Duodenal mucosa (tissue), 2 donors: ENCODE measurements around the gene ABCD3.
"Not testable (repeated sequence)": the region's sequence is repeated elsewhere in the genome, so short reads cannot be mapped to it uniquely, and the experiment has no call there.

Experiments used
- H3K27ac ChIP-seq: one replicate; pipeline ENCODE4 v1.7.0; 2013; ENCODE audit warnings: low read depth, low read length
- H3K27me3 ChIP-seq, 2 donors: one replicate each; pipeline ENCODE4 v1.7.0; 2013; ENCODE audit warnings: low read length in 2 of 2, control low read depth in 1 of 2; ENCODE audit not compliant: insufficient read depth in 2 of 2, control insufficient read depth in 1 of 2
- H3K36me3 ChIP-seq, 2 donors: one replicate each; pipeline ENCODE4 v1.7.0; 2013; ENCODE audit warnings: low read length in 2 of 2, control low read depth in 1 of 2; ENCODE audit not compliant: insufficient read depth in 2 of 2, control insufficient read depth in 1 of 2
- H3K4me1 ChIP-seq, 2 donors: one replicate each; pipeline ENCODE4 v1.7.0; 2013; ENCODE audit warnings: low read length in 2 of 2, control low read depth in 1 of 2; ENCODE audit not compliant: insufficient read depth in 2 of 2, control insufficient read depth in 1 of 2
- H3K4me3 ChIP-seq, 2 donors: one replicate each; pipeline ENCODE4 v1.7.0; 2013; ENCODE audit warnings: low read length in 2 of 2, low read depth in 1 of 2
- H3K9ac ChIP-seq, 2 donors: one replicate each; pipeline ENCODE4 v1.7.0; 2013; ENCODE audit warnings: low read length in 2 of 2, low read depth in 1 of 2
- H3K9me3 ChIP-seq, 2 donors: one replicate each; pipeline ENCODE4 v1.7.0; 2013; ENCODE audit warnings: low read length in 2 of 2, control low read depth in 1 of 2; ENCODE audit not compliant: control insufficient read depth in 1 of 2

ABCD3 gene

DNA sequence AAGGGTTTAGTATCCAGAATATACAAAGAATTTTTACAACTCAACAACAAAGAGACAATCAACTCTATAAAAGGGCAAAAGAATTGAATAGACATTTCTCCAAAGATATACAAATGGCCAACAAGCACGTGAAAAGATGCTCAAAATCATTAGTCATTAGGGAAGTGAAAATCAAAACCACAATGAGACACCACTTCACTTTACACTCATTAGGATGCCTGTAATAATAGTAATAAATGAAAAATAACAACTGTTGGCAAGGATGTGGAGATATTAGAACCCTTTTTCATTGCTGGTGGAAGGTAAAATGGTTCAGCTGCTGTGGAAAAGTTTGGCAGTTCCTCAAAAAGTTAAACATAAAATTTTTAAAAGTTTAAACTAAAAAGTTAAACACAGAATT is 7.0 kb upstream of the ABCD3 start:
- no peaks in the 10 kb centered on the region for H3K9me3 ChIP-seq
- H3K4me1 ChIP-seq = no peaks in the 10 kb centered on the region
- H3K9ac ChIP-seq = no peak overlapping the region
- H3K36me3 ChIP-seq = no peaks in the 10 kb centered on the region
- H3K4me3 ChIP-seq = no peak overlapping the region
- no peaks in the 10 kb centered on the region for H3K27me3 ChIP-seq
- no peak overlapping the region for H3K27ac ChIP-seq

DNA sequence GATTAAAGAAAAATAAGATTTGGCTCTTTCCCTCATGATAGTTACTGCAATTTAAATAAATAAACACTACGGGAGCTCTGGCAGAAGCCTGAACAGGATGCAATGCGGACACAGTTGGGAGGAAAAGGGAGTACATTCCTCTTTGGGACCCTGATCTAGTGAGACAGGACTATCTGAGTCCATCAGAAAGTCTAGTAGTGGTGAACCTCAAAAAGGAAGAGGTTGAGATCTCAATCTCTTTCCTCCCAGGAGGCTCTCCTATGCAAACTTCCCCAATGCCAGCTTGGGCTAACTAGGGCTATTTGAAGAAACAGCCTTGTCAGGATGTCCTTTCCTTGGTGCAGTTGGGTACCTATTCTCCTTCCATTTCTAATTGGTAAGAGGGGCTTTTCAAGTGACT is 4.9 kb upstream of the ABCD3 start:
- H3K36me3 ChIP-seq = no peaks in the 10 kb centered on the region
- H3K4me3 ChIP-seq = no peak overlapping the region
- H3K27ac ChIP-seq = no peak overlapping the region
- H3K9ac ChIP-seq = no peak overlapping the region
- H3K9me3 ChIP-seq = no peaks in the 10 kb centered on the region
- H3K27me3 ChIP-seq = no peaks in the 10 kb centered on the region
- H3K4me1 ChIP-seq = peaks cover 8 to 11% of the 10 kb centered on the region in 2 donors

DNA sequence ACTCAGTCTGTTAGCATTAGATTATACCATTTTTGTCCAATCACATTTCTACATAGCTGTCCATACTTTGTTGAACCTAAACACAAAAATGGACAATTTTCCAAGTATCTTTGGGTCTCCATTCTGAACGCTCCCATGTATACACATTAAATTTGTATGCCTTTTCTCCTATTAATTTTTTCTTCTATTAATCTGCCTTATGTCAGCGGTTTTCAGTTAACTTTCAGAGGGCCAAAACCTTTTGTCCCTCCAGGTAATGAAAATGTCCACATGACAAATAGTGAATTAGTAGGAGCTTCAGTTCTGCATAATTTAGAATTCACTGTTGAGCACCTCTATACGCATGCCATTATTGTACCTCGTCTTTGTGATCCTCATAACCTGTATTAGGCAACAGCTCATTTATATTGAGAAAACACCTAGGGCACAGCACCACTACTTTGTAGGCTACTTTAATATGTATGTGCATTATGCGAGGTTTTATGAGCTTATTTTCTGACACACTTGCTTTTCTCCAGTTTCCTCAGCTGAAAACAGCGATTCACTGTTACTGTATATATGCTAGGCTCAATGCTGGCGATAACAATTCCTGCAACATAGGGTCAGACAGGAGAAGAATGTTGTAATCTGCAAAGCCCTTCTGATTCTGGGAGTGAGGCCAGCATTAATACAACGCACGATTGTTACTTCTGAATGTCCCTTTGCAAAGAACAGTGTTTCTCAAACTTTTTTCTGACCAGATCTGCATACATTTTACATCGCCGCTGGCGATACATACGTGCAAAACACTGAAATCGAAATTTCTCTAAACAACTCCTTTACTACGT is 1.1 kb upstream of the ABCD3 start:
- peak overlapping the region; percentile 82 for H3K27ac ChIP-seq
- H3K4me3 ChIP-seq = peak overlapping the region; percentile 77 to 88
- H3K9ac ChIP-seq = peak overlapping the region; percentile 49 to 70
- peaks cover 31 to 37% of the 10 kb centered on the region in 2 donors for H3K4me1 ChIP-seq
- no peaks in the 10 kb centered on the region for H3K36me3 ChIP-seq
- no peaks in the 10 kb centered on the region for H3K9me3 ChIP-seq
- no peaks in the 10 kb centered on the region for H3K27me3 ChIP-seq

DNA sequence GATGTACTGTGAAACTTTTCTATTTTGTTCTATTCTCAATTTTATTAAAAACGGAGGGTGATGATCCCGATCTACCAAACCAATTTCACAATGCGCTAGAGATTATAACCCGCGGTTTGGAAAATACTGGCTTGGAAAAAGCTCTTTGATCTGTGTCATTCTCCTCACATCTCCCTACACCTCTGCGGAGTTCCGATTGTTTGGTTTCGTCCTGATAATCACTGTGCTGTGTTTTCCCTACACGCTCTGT is 536 bp upstream of the ABCD3 start:
- Histone ChIP-seq H3K4me1 (peaks cover 36 to 42% of the 10 kb centered on the region in 2 donors), H3K27ac (peak overlapping the region; percentile 82), H3K9ac (peak overlapping the region; percentile 49 to 70), H3K4me3 (peak overlapping the region; percentile 77 to 88), H3K36me3 (no peaks in the 10 kb centered on the region), H3K9me3 (no peaks in the 10 kb centered on the region), H3K27me3 (no peaks in the 10 kb centered on the region)

DNA sequence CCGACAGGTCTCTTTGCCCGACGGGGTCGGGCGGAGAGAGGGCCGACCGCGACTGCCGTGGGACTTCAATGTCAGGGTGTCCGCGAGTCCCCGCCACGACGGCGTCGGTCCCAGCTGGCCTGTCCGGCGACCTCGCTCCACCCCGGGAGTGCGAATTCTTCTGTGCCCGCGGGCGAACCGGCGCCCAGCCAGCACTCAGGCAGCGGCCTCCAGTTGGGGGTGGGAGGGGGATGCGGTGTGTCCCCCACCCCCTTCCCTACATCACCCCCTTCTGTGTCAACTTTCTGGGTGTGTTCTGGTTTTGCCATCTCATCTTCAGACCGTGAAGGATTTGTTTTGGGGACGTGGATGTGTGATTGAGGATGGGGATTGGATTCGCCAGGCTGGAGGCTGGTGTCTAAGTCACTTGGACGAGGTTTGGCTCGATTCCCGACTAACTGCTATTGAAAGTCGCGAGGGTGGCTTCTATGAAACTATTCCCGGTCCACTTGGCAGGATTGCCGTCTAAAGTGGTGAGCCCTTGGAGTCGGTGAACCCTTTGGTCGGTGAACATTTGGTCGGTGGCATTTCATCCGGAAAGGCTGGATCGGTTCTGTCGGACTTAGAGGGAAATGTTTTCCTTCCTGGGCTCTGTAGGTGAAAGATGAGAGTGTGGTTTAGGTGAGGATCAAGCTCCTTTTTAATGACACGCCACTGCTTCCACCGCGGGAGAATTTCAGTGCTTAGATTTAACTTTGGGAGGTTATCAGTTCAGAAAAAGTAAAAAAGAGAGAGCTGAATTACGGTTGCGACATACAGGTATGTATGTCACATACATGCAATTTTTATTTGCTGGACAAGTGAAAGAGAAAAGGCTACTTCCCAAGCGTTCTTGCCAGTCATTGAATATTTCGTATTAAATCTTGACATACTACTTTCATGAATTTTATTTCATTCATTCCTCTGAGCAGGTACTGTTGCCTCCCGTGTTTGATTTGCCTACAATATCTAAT is 771 bp downstream of the ABCD3 start:
- Histone ChIP-seq H3K4me1 (peaks cover 44 to 55% of the 10 kb centered on the region in 2 donors), H3K36me3 (no peaks in the 10 kb centered on the region), H3K9ac (peak overlapping the region; percentile 80 to 85), H3K27ac (peak overlapping the region; percentile 74), H3K27me3 (no peaks in the 10 kb centered on the region), H3K4me3 (peak overlapping the region; percentile 82 to 89), H3K9me3 (no peaks in the 10 kb centered on the region)

DNA sequence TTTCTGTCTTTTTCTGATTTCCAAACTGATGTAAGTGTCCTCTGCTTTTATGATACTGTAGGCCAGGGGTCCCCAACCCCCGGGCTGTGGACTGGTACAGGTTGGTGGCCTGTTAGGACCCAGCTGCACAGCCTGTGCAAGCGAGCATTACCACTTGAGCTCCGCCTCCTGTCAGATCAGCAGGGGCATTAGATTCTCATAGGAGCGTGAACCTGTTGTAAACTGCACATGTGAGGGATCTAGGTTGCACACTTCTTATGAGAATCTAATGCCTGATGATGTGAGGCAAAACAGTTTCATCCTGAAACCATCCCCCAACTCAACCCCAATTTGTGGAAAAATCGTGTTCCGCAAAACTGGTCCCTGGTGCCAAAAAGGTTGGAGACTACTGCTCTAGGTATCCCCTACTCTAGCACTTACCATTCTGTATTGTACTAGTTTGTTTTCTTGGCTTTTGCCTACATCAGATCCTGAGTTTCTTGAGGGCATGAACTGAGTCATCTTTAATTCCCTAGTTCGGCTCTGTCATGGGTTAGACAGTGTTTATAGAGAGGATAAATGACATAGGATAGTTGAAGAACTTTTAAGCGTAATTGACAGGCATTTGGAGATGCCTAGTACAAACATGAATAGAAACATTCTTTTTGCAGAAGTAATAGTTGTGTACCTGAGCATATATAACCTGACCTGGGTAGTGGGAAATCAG is 4.1 kb downstream of the ABCD3 start:
- H3K27ac ChIP-seq = no peak overlapping the region
- no peak overlapping the region for H3K4me3 ChIP-seq
- no peaks in the 10 kb centered on the region for H3K9me3 ChIP-seq
- peaks cover 51 to 64% of the 10 kb centered on the region in 2 donors for H3K4me1 ChIP-seq
- no peaks in the 10 kb centered on the region for H3K36me3 ChIP-seq
- no peaks in the 10 kb centered on the region for H3K27me3 ChIP-seq
- no peak overlapping the region for H3K9ac ChIP-seq

DNA sequence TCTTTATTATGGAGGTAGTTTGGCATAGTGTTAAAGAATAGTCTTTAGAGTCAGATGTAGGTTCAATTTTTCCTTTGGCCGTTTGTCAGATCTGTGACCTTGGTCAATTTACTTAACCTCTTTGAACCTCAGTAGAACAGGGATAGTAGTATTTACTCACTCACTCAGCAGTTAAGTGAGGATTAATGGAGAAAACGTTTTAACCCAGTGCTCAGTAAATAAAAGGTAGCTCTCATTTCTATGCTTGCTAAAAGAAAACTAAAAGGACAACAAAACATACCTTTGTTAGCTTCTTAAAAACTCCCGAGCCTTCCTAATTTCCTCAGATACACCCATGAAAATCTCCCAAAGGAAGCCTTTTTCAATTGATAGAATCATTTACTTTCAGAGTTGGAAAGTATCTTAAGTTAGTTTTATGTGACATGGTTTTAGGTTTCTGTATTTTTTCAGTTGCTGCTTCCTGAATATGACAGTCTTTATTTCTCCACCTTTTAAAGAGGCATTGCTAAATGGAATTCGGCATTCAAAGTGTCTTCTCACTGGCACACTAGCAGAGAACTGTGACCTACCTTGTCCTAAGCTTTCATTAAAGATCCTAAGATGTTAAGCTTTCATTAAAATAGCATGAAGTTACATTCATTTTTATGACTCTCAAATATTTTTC is 7.8 kb downstream of the ABCD3 start:
- Histone ChIP-seq H3K9me3 (peaks cover 8 to 11% of the 10 kb centered on the region in 2 donors), H3K4me1 (peaks cover 46 to 57% of the 10 kb centered on the region in 2 donors), H3K9ac (peak overlapping the region in 1 of 2 donors; percentile 17), H3K27me3 (no peaks in the 10 kb centered on the region), H3K36me3 (no peaks in the 10 kb centered on the region), H3K27ac (no peak overlapping the region), H3K4me3 (peak overlapping the region; percentile 16 to 41)

DNA sequence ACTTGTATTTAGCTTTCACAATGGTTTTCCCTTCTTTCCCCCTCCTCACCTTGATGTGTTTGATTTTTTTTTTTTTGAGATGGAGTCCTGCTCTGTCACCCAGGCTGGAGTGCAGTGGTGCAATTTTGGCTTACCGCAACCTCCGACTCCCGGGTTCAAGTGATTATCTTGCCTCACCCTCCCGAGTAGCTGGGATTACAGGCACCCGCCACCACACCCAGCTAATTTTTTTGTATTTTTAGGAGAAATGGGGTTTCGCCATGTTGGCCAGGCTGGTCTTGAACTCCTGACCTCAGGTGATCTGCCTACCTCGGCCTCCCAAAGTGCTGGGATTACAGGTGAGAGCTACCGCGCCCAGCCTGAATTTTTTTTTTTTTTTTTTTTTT is 8.3 kb downstream of the ABCD3 start:
- H3K9ac ChIP-seq, H3K27me3 ChIP-seq, H3K27ac ChIP-seq, H3K36me3 ChIP-seq: not testable (repeated sequence)
- Histone ChIP-seq H3K4me1 (peaks cover 45 to 52% of the 10 kb centered on the region in 2 donors), H3K9me3 (peaks cover 8 to 14% of the 10 kb centered on the region in 2 donors), H3K4me3 (peak overlapping the region in 1 of 2 donors; percentile 16)

DNA sequence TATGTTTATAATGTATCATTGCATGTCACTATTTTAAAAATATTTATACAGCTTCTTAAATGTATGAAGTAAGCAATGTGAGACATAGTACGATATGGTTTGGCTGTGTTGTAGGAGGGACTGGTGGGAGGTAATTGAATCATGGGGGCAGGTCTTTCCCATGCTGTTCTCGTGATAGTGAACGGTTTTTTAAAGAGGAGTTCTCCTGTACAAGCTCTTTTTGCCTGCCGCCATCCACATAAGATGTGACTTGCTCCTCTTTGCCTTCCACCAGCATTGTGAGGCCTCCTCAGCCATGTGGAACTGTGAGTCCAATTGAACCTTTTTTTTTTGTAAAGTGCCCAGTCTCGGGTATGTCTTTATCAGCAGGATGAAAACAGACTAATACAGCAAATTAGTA is 10.3 kb downstream of the ABCD3 start:
- peaks cover 26 to 34% of the 10 kb centered on the region in 2 donors for H3K4me1 ChIP-seq
- peaks cover 8 to 14% of the 10 kb centered on the region in 2 donors for H3K9me3 ChIP-seq
- no peak overlapping the region for H3K27ac ChIP-seq
- no peak overlapping the region for H3K9ac ChIP-seq
- no peaks in the 10 kb centered on the region for H3K36me3 ChIP-seq
- no peak overlapping the region for H3K4me3 ChIP-seq
- H3K27me3 ChIP-seq = no peaks in the 10 kb centered on the region
